GM23248 (cell line): ENCODE measurements around the gene IFT27. TPM values are rescaled to one million over a fixed set of nuclear protein-coding genes. Genes with fewer than 3 reads are reported as not detected.

Experiments
- DNase-seq: peaks from one replicate; pipeline ENCODE4 v3.0.0-alpha.2; 2015
- H2AFZ ChIP-seq: fragments of 200-600 bp; sonication (generic); 2 replicates; pipeline ENCODE4 v1.6.1; 2016; ENCODE audit warnings: antibody characterized with exemption
- H3F3A ChIP-seq: fragments of 200-600 bp; sonication (generic); 2 replicates; pipeline ENCODE4 v1.6.1; 2016; ENCODE audit warnings: mild to moderate bottlenecking, antibody characterized with exemption, mixed run types; ENCODE audit not compliant: insufficient read depth
- H3K27ac ChIP-seq: fragments of 200-600 bp; sonication (generic); 2 replicates; pipeline ENCODE4 v1.5.1; 2016; ENCODE audit warnings: mild to moderate bottlenecking
- H3K27me3 ChIP-seq: fragments of 200-600 bp; sonication (generic); replicated peaks from 2 replicates; pipeline ENCODE4 v1.6.1; 2016; ENCODE audit warnings: mild to moderate bottlenecking; ENCODE audit not compliant: insufficient read depth
- H3K36me3 ChIP-seq: fragments of 200-600 bp; sonication (generic); 2 replicates; pipeline ENCODE4 v1.6.1; 2016; ENCODE audit warnings: low read depth, mild to moderate bottlenecking
- H3K4me1 ChIP-seq: fragments of 200-600 bp; sonication (generic); 2 replicates; pipeline ENCODE4 v1.6.1; 2016; ENCODE audit warnings: mild to moderate bottlenecking; ENCODE audit not compliant: insufficient read depth
- H3K4me2 ChIP-seq: fragments of 200-600 bp; sonication (generic); one replicate; pipeline ENCODE4 v1.6.1; 2016; ENCODE audit warnings: mild to moderate bottlenecking; ENCODE audit not compliant: unreplicated experiment
- H3K4me3 ChIP-seq: fragments of 200-600 bp; sonication (generic); 2 replicates; pipeline ENCODE4 v1.5.1; 2016; ENCODE audit warnings: mild to moderate bottlenecking
- H3K79me2 ChIP-seq: fragments of 200-600 bp; sonication (generic); 2 replicates; pipeline ENCODE4 v1.6.1; 2016; ENCODE audit warnings: mild to moderate bottlenecking; ENCODE audit not compliant: insufficient read depth
- H3K9ac ChIP-seq: fragments of 200-600 bp; sonication (generic); 2 replicates; pipeline ENCODE4 v1.6.1; 2016; ENCODE audit warnings: mild to moderate bottlenecking
- H3K9me2 ChIP-seq: fragments of 200-600 bp; sonication (generic); 2 replicates; pipeline ENCODE4 v1.6.1; 2016; ENCODE audit warnings: mixed run types, mild to moderate bottlenecking, moderate library complexity; ENCODE audit not compliant: insufficient read depth
- H3K9me3 ChIP-seq: fragments of 200-600 bp; sonication (generic); one replicate; pipeline ENCODE4 v1.6.1; 2017; ENCODE audit warnings: low read depth
- H4K20me1 ChIP-seq: fragments of 200-600 bp; sonication (generic); 2 replicates; pipeline ENCODE4 v1.6.0; 2016; ENCODE audit not compliant: insufficient read depth
- EZH2 ChIP-seq: fragments of 200-600 bp; sonication (generic); IDR thresholded peaks from 2 replicates; pipeline ENCODE4 v1.6.1; 2018; ENCODE audit warnings: antibody characterized with exemption, mild to moderate bottlenecking; ENCODE audit not compliant: insufficient read depth, poor library complexity, severe bottlenecking
- EZH2phosphoT487 ChIP-seq: fragments of 200-600 bp; sonication (generic); IDR thresholded peaks from 2 replicates; pipeline ENCODE4 v1.6.1; 2018; ENCODE audit warnings: antibody characterized with exemption, moderate library complexity, mild to moderate bottlenecking, low read depth; ENCODE audit not compliant: insufficient read depth
- WGBS, 2 experiments: methylation state at CpG; one replicate each; pipeline ENCODE4 v1.1.6; 2015 to 2017; ENCODE audit warnings: low lambda C conversion rate in 2 of 2, low coverage in 1 of 2; ENCODE audit errors: missing lambda C conversion rate in 2 of 2; 5-methylcytosine and 5-hydroxymethylcytosine counted together
- in situ Hi-C: fragments of 300-500 bp; cut with MboI; formaldehyde crosslinking; loops from 2 replicates; pipeline ENCODE4 v1.15.0; 2020
- polyA plus RNA-seq: library from polyadenylated mRNA; unstranded; fragments of >200 nt; fragmentation: Nextera tagmentation; extraction: Ambion mirVana; gene quantifications from 2 replicates; pipeline ENCODE4 v1.2.1, GENCODE V29; 2016
- total RNA-seq: library from RNA; depleted of rRNA; stranded (reverse); fragments of >200 nt; shearing (Covaris generic); gene quantifications from 2 replicates; pipeline ENCODE4 v1.2.3, GENCODE V29; 2014

Gene IFT27
- total and polyA plus RNA-seq, 2 experiments from 2014 or later, result 10.1 to 28.8 TPM

DNA sequence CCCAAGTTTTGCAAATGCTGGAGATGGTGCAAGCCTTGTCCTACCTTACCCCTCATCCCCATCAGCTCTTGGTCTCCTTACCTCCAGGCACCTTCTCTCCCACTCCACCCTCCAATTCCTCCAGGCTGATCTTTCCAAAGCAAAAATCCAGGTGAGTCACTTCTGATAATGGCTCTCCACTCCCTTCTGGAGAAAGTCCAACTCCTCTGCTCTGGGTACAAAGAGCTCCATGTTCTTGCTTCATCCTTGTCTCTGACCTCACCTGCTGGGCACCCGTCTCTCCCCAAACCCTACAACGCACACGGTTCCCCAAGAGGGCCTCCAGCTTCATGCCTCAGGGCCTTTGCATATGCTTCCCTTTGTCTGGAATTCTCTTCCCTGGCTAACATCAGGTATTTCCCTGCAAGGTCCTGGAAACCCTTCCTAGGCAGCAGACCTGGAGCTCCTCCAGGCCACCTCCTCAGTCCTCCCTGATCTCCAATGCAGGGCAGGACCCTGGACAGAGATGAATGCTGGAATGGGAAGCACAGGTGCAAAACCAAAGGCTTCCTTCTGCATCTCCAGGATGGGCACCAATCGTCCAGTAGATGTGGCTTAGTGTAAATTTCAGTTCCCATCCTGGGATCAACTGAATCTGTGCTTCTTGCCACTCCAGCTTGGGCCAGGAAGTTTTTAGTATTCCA lies 22.7 kb downstream of the IFT27 start:
- H3K4me3 ChIP-seq, result no peak overlapping the region
- no peaks in the 10 kb centered on the region for H3K9me3 ChIP-seq
- TF ChIP-seq EZH2 (no peak), EZH2phosphoT487 (no peak)
- no peak overlapping the region for H3K27ac ChIP-seq
- peaks cover 26% of the 10 kb centered on the region for H3K27me3 ChIP-seq
- no peaks in the 10 kb centered on the region for H4K20me1 ChIP-seq
- H3K9me2 ChIP-seq, result no peaks in the 10 kb centered on the region
- in situ Hi-C loops, result loop anchor here (10.0 kb wide), 1 partner anchor 198 kb away; no protein-coding TSS in a partner anchor
- no peak overlapping the region for H2AFZ ChIP-seq
- no peaks in the 10 kb centered on the region for H3K36me3 ChIP-seq
- H3K4me2 ChIP-seq, result no peak overlapping the region
- no peaks in the 10 kb centered on the region for H3K79me2 ChIP-seq
- no peaks in the 10 kb centered on the region for H3F3A ChIP-seq
- 51 to 56% methylated on average over 4 of the region's 4 CpGs for WGBS, 2 experiments
- no peak overlapping the region for H3K9ac ChIP-seq
- H3K4me1 ChIP-seq, result no peaks in the 10 kb centered on the region
- DNase-seq, result peak; percentile 24

DNA sequence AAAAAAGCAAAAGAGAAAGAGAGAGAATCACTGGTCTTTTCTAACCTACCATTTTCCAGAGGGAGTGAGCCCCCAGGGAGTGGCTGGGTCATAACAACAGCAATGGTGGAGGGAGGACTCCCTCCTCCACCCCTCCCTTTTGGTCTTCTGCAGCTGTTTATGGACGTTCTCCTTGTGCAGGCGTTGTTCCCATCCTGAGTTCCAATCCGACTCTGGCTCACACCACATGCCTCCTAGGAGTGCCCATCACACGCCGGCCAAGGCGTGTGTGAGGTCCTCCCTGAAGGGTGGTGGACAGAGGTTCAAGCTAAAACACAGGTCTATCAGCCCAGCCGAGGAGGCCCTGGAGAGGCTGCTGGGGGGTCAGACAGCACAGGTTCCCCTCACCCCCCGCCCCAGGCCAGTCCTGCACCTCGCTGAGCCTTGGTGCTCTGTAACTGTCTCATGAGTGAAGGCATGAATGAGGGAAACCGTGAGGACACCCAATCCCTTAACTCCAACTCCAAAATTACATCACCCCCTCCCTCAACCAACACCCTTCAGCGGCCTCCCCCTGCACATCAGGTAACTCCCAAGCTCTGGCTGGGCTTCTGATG lies 29.4 kb downstream of the IFT27 start:
- TF ChIP-seq EZH2phosphoT487 (no peak), EZH2 (no peak)
- Histone ChIP-seq H3K27ac (no peak overlapping the region), H3K36me3 (no peaks in the 10 kb centered on the region), H3F3A (no peaks in the 10 kb centered on the region), H3K27me3 (0 out of 2 replicates have a peak, but pooled peaks cover 5% of the 10 kb centered on the region), H3K4me3 (no peak overlapping the region), H2AFZ (no peak overlapping the region), H3K9me2 (no peaks in the 10 kb centered on the region), H3K79me2 (no peaks in the 10 kb centered on the region), H3K4me2 (no peak overlapping the region), H4K20me1 (no peaks in the 10 kb centered on the region), H3K9ac (no peak overlapping the region), H3K4me1 (no peaks in the 10 kb centered on the region), H3K9me3 (no peaks in the 10 kb centered on the region)
- 30 to 40% methylated on average over 9 to 11 of the region's 11 CpGs for WGBS, 2 experiments
- in situ Hi-C loops, result no loop called here
- DNase-seq, result no peak

DNA sequence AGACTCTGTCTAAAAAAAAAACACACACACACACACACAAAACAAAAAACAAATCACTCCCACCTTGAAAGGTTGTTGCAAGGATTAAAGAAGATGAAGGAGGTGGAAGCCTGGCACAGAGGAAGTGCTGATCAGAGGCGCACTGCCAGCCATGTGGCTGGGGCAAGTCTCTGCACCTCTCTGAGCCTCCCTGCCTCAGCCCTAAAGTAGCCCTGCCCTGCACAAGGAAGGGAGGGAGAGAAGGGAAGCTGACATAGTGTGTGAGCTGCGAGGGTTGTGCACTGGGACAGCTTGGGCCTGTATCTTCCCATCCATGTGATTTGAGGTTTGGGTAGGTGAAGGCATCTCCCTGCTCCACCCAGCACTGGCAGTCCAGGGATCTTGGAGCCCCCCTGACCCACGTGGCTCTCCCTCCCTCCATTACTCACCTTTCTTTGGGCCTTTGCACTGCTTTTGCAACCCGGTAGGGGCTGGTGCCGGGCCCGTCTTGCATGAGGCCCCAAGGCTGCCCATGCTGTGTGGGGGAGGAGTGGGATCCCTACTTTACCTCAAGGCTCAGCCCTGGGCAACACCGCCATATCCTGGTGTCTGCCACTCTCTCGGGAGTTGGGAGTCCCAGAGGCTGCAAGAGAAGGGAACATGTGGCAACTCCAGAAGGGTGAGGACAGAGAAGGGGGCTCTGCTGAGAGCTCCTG lies 30.5 kb downstream of the IFT27 start:
- in situ Hi-C loops, result no loop called here
- TF ChIP-seq EZH2phosphoT487 (no peak), EZH2 (no peak)
- H3K27ac ChIP-seq, result no peak overlapping the region
- H3K4me1 ChIP-seq, result no peaks in the 10 kb centered on the region
- DNase-seq, result no peak
- H4K20me1 ChIP-seq, result no peaks in the 10 kb centered on the region
- 0 out of 2 replicates have a peak, but pooled peaks cover 5% of the 10 kb centered on the region for H3K27me3 ChIP-seq
- no peaks in the 10 kb centered on the region for H3K9me2 ChIP-seq
- 31 to 36% methylated on average over 8 of the region's 8 CpGs for WGBS, 2 experiments
- H3K9ac ChIP-seq, result no peak overlapping the region
- H3K9me3 ChIP-seq, result no peaks in the 10 kb centered on the region
- no peak overlapping the region for H2AFZ ChIP-seq
- H3K79me2 ChIP-seq, result no peaks in the 10 kb centered on the region
- H3K36me3 ChIP-seq, result no peaks in the 10 kb centered on the region
- H3F3A ChIP-seq, result no peaks in the 10 kb centered on the region
- no peak overlapping the region for H3K4me2 ChIP-seq
- H3K4me3 ChIP-seq, result no peak overlapping the region

DNA sequence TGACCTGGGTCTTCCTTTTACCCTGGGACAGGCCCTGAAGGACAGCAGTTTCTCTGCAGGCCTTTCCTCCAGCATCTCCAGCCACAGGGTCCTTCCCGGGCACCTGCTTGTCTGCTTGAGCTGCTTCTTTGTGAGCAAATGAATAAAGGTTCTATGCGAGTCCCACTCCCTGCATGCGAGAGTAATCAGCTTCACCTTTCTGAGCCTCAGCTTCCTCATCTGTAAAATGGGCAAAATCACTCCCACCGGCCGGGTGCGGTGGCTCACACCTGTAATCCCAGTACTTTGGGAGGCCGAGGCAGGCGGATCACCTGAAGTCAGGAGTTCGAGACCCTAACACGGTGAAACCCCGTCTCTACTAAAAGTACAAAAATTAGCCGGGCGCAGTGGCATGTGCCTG lies 31.1 kb downstream of the IFT27 start:
- Histone ChIP-seq H4K20me1 (no peaks in the 10 kb centered on the region), H3K4me1 (no peaks in the 10 kb centered on the region), H3K9ac (no peak overlapping the region), H3K36me3 (no peaks in the 10 kb centered on the region), H3K9me2 (no peaks in the 10 kb centered on the region), H3K4me3 (no peak overlapping the region), H3K9me3 (no peaks in the 10 kb centered on the region), H3K27ac (no peak overlapping the region), H3F3A (no peaks in the 10 kb centered on the region), H3K27me3 (peaks cover 5% of the 10 kb centered on the region; the same call in 1 of the 2 replicates), H3K79me2 (no peaks in the 10 kb centered on the region), H2AFZ (no peak overlapping the region), H3K4me2 (no peak overlapping the region)
- no peak for DNase-seq
- in situ Hi-C loops, result no loop called here
- TF ChIP-seq EZH2phosphoT487, result no peak
- no peak for TF ChIP-seq EZH2
- 71 to 76% methylated on average over 13 of the region's 13 CpGs for WGBS, 2 experiments
